Mammary epithelial cell (primary cell): ENCODE measurements around the gene TEAD1.

Experiments
- EZH2 ChIP-seq: IDR thresholded peaks from 2 replicates; pipeline ENCODE4 v1.6.1; 2012; ENCODE audit warnings: low read length, inconsistent platforms, borderline replicate concordance
- TF ChIP-seq, protein P1 (sequence below), 2 donors: IDR thresholded peaks in 1 of 2; conservative IDR thresholded peaks in 1 of 2; 2 replicates each; pipeline ENCODE4 v1.5.1; 2011 to 2012; ENCODE audit warnings: inconsistent platforms in 2 of 2, low read length in 2 of 2, mild to moderate bottlenecking in 2 of 2, control low read depth in 1 of 2, low read depth in 1 of 2; ENCODE audit not compliant: insufficient read depth in 1 of 2; ENCODE audit errors: extremely low read depth in 1 of 2

DNA sequence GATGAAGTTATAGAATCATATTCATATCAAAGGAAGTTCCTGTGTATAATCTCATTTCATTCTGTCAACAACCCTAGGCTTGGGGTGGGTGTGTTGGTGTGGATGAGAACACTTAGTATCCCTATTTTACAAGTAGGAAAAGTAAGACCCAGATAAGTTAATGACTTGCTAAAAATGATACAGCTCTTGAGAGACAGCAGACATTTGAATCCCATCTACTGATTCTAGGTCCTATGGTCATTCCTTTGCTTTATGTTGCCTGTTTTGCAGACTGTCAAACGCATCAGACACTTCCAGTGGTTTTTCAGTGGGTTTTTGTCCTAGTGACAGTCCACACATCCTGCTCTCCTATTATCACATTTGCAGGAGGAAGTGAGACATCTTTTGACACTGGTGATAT, 153.1 kb downstream of the TEAD1 start:
- TF ChIP-seq, protein P1, sequence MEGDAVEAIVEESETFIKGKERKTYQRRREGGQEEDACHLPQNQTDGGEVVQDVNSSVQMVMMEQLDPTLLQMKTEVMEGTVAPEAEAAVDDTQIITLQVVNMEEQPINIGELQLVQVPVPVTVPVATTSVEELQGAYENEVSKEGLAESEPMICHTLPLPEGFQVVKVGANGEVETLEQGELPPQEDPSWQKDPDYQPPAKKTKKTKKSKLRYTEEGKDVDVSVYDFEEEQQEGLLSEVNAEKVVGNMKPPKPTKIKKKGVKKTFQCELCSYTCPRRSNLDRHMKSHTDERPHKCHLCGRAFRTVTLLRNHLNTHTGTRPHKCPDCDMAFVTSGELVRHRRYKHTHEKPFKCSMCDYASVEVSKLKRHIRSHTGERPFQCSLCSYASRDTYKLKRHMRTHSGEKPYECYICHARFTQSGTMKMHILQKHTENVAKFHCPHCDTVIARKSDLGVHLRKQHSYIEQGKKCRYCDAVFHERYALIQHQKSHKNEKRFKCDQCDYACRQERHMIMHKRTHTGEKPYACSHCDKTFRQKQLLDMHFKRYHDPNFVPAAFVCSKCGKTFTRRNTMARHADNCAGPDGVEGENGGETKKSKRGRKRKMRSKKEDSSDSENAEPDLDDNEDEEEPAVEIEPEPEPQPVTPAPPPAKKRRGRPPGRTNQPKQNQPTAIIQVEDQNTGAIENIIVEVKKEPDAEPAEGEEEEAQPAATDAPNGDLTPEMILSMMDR (conservative IDR thresholded peaks at IDR 0.05 in 1 of 2, IDR thresholded peaks at IDR 0.05 in 1 of 2; ENCODE audit: extremely low read depth in 1 of 2, insufficient read depth in 1 of 2, low read depth in 1 of 2, low read length in 2 of 2): no peak
- TF ChIP-seq EZH2: no peak
